Measurements from ENCODE around the gene MAST2.

GRCh38 chr1:46027788-46028573, 224.6 kb downstream of the MAST2 start:
- no peak for TF ChIP-seq POLR2A (IDR thresholded peaks at IDR 0.05)
- TF ChIP-seq CTCF (IDR thresholded peaks at IDR 0.05): no peak

Measured in lower leg skin (tissue), 3 donors.